ENCODE data around the gene CROCC2.

The CROCC2 gene
- 0 reads per million in 3 donors for total RNA-seq

GRCh38 chr2:240906141-240906910 is at the start of gene CROCC2:
Gene CROCC2 (plus strand): TSS chr2:240906336. CDS start chr2:240906514, 178 bp downstream.
- Histone ChIP-seq H3K9me3 (ENCODE audit: control insufficient read depth, low read length) (no peaks in the 10 kb centered on the region), H3K4me3 (ENCODE audit: insufficient read depth, low read depth, low read length, poor library complexity, severe bottlenecking) (no peak within 1 kb of the TSS)

GRCh38 chr2:240857039-240858008 is 48.8 kb upstream of the CROCC2 start:
- Histone ChIP-seq H3K27ac (ENCODE audit: insufficient read depth, low read length, poor library complexity, severe bottlenecking) (no peak overlapping the region), H3K9me3 (ENCODE audit: control insufficient read depth, low read length) (no peaks in the 10 kb centered on the region), H3K27me3 (replicated peaks; ENCODE audit: control insufficient read depth, insufficient read depth, low read length, poor library complexity, severe bottlenecking) (no peaks in the 10 kb centered on the region), H3K4me3 (ENCODE audit: insufficient read depth, low read depth, low read length, poor library complexity, severe bottlenecking) (no peak overlapping the region), H3K36me3 (ENCODE audit: control insufficient read depth, insufficient read depth, low read length) (no peaks in the 10 kb centered on the region), H3K4me1 (ENCODE audit: control insufficient read depth, insufficient read depth, low read length, poor library complexity, severe bottlenecking) (no peaks in the 10 kb centered on the region)
- no peak for DNase-seq

More at GRCh38 chr2:240906141-240906910, at the start of gene CROCC2:
- Histone ChIP-seq H3K4me1 (ENCODE audit: control insufficient read depth, insufficient read depth, low read length, poor library complexity, severe bottlenecking) (no peaks in the 10 kb centered on the region), H3K27ac (ENCODE audit: insufficient read depth, low read length, poor library complexity, severe bottlenecking) (no peak within 1 kb of the TSS), H3K36me3 (ENCODE audit: control insufficient read depth, insufficient read depth, low read length) (no peaks in the 10 kb centered on the region), H3K27me3 (replicated peaks; ENCODE audit: control insufficient read depth, insufficient read depth, low read length, poor library complexity, severe bottlenecking) (no peaks in the 10 kb centered on the region)
- DNase-seq, result no peak

GRCh38 chr2:240858321-240858720 is 47.8 kb upstream of the CROCC2 start:
- H3K4me1 ChIP-seq (ENCODE audit: control insufficient read depth, insufficient read depth, low read length, poor library complexity, severe bottlenecking), result no peaks in the 10 kb centered on the region
- no peaks in the 10 kb centered on the region for H3K9me3 ChIP-seq (ENCODE audit: control insufficient read depth, low read length)
- no peaks in the 10 kb centered on the region for H3K27me3 ChIP-seq (replicated peaks; ENCODE audit: control insufficient read depth, insufficient read depth, low read length, poor library complexity, severe bottlenecking)
- no peak overlapping the region for H3K4me3 ChIP-seq (ENCODE audit: insufficient read depth, low read depth, low read length, poor library complexity, severe bottlenecking)
- H3K36me3 ChIP-seq (ENCODE audit: control insufficient read depth, insufficient read depth, low read length), result no peaks in the 10 kb centered on the region
- H3K27ac ChIP-seq (ENCODE audit: insufficient read depth, low read length, poor library complexity, severe bottlenecking), result no peak overlapping the region
- no peak for DNase-seq

GRCh38 chr2:240858871-240859270 is 47.3 kb upstream of the CROCC2 start:
- Histone ChIP-seq H3K36me3 (ENCODE audit: control insufficient read depth, insufficient read depth, low read length) (no peaks in the 10 kb centered on the region), H3K4me3 (ENCODE audit: insufficient read depth, low read depth, low read length, poor library complexity, severe bottlenecking) (no peak overlapping the region), H3K4me1 (ENCODE audit: control insufficient read depth, insufficient read depth, low read length, poor library complexity, severe bottlenecking) (no peaks in the 10 kb centered on the region), H3K9me3 (ENCODE audit: control insufficient read depth, low read length) (no peaks in the 10 kb centered on the region), H3K27ac (ENCODE audit: insufficient read depth, low read length, poor library complexity, severe bottlenecking) (no peak overlapping the region), H3K27me3 (replicated peaks; ENCODE audit: control insufficient read depth, insufficient read depth, low read length, poor library complexity, severe bottlenecking) (no peaks in the 10 kb centered on the region)
- DNase-seq, result no peak

- Histone ChIP-seq H3K4me1 (ENCODE audit: control insufficient read depth, insufficient read depth, low read length, poor library complexity, severe bottlenecking) (no peaks in the 10 kb centered on the region), H3K9me3 (ENCODE audit: control insufficient read depth, low read length) (no peaks in the 10 kb centered on the region), H3K27me3 (replicated peaks; ENCODE audit: control insufficient read depth, insufficient read depth, low read length, poor library complexity, severe bottlenecking) (no peaks in the 10 kb centered on the region), H3K27ac (ENCODE audit: insufficient read depth, low read length, poor library complexity, severe bottlenecking) (no peak overlapping the region), H3K4me3 (ENCODE audit: insufficient read depth, low read depth, low read length, poor library complexity, severe bottlenecking) (no peak overlapping the region), H3K36me3 (ENCODE audit: control insufficient read depth, insufficient read depth, low read length) (no peaks in the 10 kb centered on the region)
- no peak for DNase-seq
These were observed 44.6 kb upstream of the CROCC2 start for GRCh38 chr2:240861547-240861946.

GRCh38 chr2:240864475-240864874 is 41.7 kb upstream of the CROCC2 start:
- H3K36me3 ChIP-seq (ENCODE audit: control insufficient read depth, insufficient read depth, low read length), result no peaks in the 10 kb centered on the region
- no peaks in the 10 kb centered on the region for H3K27me3 ChIP-seq (replicated peaks; ENCODE audit: control insufficient read depth, insufficient read depth, low read length, poor library complexity, severe bottlenecking)
- H3K27ac ChIP-seq (ENCODE audit: insufficient read depth, low read length, poor library complexity, severe bottlenecking), result no peak overlapping the region
- no peak for DNase-seq
- no peak overlapping the region for H3K4me3 ChIP-seq (ENCODE audit: insufficient read depth, low read depth, low read length, poor library complexity, severe bottlenecking)
- no peaks in the 10 kb centered on the region for H3K4me1 ChIP-seq (ENCODE audit: control insufficient read depth, insufficient read depth, low read length, poor library complexity, severe bottlenecking)
- no peaks in the 10 kb centered on the region for H3K9me3 ChIP-seq (ENCODE audit: control insufficient read depth, low read length)

GRCh38 chr2:240865391-240865790 is 40.7 kb upstream of the CROCC2 start:
- no peak for DNase-seq
- no peak overlapping the region for H3K27ac ChIP-seq (ENCODE audit: insufficient read depth, low read length, poor library complexity, severe bottlenecking)
- H3K27me3 ChIP-seq (replicated peaks; ENCODE audit: control insufficient read depth, insufficient read depth, low read length, poor library complexity, severe bottlenecking), result no peaks in the 10 kb centered on the region
- H3K4me1 ChIP-seq (ENCODE audit: control insufficient read depth, insufficient read depth, low read length, poor library complexity, severe bottlenecking), result no peaks in the 10 kb centered on the region
- H3K36me3 ChIP-seq (ENCODE audit: control insufficient read depth, insufficient read depth, low read length), result no peaks in the 10 kb centered on the region
- no peak overlapping the region for H3K4me3 ChIP-seq (ENCODE audit: insufficient read depth, low read depth, low read length, poor library complexity, severe bottlenecking)
- H3K9me3 ChIP-seq (ENCODE audit: control insufficient read depth, low read length), result no peaks in the 10 kb centered on the region

- DNase-seq, result no peak
- Histone ChIP-seq H3K4me1 (ENCODE audit: control insufficient read depth, insufficient read depth, low read length, poor library complexity, severe bottlenecking) (no peaks in the 10 kb centered on the region), H3K4me3 (ENCODE audit: insufficient read depth, low read depth, low read length, poor library complexity, severe bottlenecking) (no peak within 1 kb of the TSS), H3K36me3 (ENCODE audit: control insufficient read depth, insufficient read depth, low read length) (no peaks in the 10 kb centered on the region), H3K9me3 (ENCODE audit: control insufficient read depth, low read length) (no peaks in the 10 kb centered on the region), H3K27me3 (replicated peaks; ENCODE audit: control insufficient read depth, insufficient read depth, low read length, poor library complexity, severe bottlenecking) (no peaks in the 10 kb centered on the region), H3K27ac (ENCODE audit: insufficient read depth, low read length, poor library complexity, severe bottlenecking) (no peak within 1 kb of the TSS)
These were observed 37.6 kb upstream of the CROCC2 start, which contains the start of gene AGXT for GRCh38 chr2:240868286-240869108. Gene AGXT (plus strand): TSS chr2:240868824. CDS start chr2:240868866, 42 bp downstream.

- Histone ChIP-seq H3K4me3 (ENCODE audit: insufficient read depth, low read depth, low read length, poor library complexity, severe bottlenecking) (no peak overlapping the region), H3K27ac (ENCODE audit: insufficient read depth, low read length, poor library complexity, severe bottlenecking) (no peak overlapping the region), H3K36me3 (ENCODE audit: control insufficient read depth, insufficient read depth, low read length) (no peaks in the 10 kb centered on the region), H3K27me3 (replicated peaks; ENCODE audit: control insufficient read depth, insufficient read depth, low read length, poor library complexity, severe bottlenecking) (no peaks in the 10 kb centered on the region), H3K4me1 (ENCODE audit: control insufficient read depth, insufficient read depth, low read length, poor library complexity, severe bottlenecking) (no peaks in the 10 kb centered on the region), H3K9me3 (ENCODE audit: control insufficient read depth, low read length) (no peaks in the 10 kb centered on the region)
- DNase-seq, result no peak
These were observed 36.8 kb upstream of the CROCC2 start for GRCh38 chr2:240869109-240869955.

All from effector memory CD4-positive, alpha-beta T cell (primary cell).